Subcutaneous abdominal adipose tissue (tissue), 5 donors: Measurements from ENCODE around the gene ZIC1.

Source experiments
- H3K27ac ChIP-seq: one replicate; pipeline ENCODE4 v1.7.0; 2013; ENCODE audit warnings: low read depth, mild to moderate bottlenecking, inconsistent platforms, low read length, moderate library complexity
- H3K27me3 ChIP-seq, 5 donors: one replicate each; pipeline ENCODE4 v1.7.0; 2013; ENCODE audit warnings: low read length in 5 of 5, inconsistent platforms in 1 of 5; ENCODE audit not compliant: control insufficient read depth in 5 of 5, insufficient read depth in 4 of 5
- H3K36me3 ChIP-seq, 5 donors: one replicate each; pipeline ENCODE4 v1.7.0; 2013; ENCODE audit warnings: low read length in 5 of 5; ENCODE audit not compliant: control insufficient read depth in 5 of 5, insufficient read depth in 5 of 5
- H3K4me1 ChIP-seq, 5 donors: one replicate each; pipeline ENCODE4 v1.7.0; 2013; ENCODE audit warnings: low read length in 5 of 5, mild to moderate bottlenecking in 3 of 5, moderate library complexity in 1 of 5; ENCODE audit not compliant: control insufficient read depth in 5 of 5, insufficient read depth in 5 of 5
- H3K4me3 ChIP-seq, 5 donors: one replicate each; pipeline ENCODE4 v1.7.0; 2013; ENCODE audit warnings: low read length in 5 of 5, low read depth in 1 of 5
- H3K9ac ChIP-seq, 5 donors: one replicate each; pipeline ENCODE4 v1.7.0; 2013; ENCODE audit warnings: low read length in 5 of 5, mild to moderate bottlenecking in 4 of 5, moderate library complexity in 3 of 5
- H3K9me3 ChIP-seq, 5 donors: one replicate each; pipeline ENCODE4 v1.7.0; 2013; ENCODE audit warnings: low read length in 5 of 5; ENCODE audit not compliant: control insufficient read depth in 5 of 5
- donor health status: healthy.
- donor health status: healthy.
- donor health status: healthy.
- donor health status: healthy.
- donor health status: healthy.

Gene ZIC1

GRCh38 chr3:147428754-147429153 lies 19.6 kb downstream of the ZIC1 start:
- no peaks in the 10 kb centered on the region for H3K36me3 ChIP-seq
- no peak overlapping the region for H3K9ac ChIP-seq
- H3K9me3 ChIP-seq = no peaks in the 10 kb centered on the region
- no peak overlapping the region for H3K27ac ChIP-seq
- H3K27me3 ChIP-seq = peaks cover 7 to 19% (median 14%) of the 10 kb centered on the region in 5 donors
- no peak overlapping the region for H3K4me3 ChIP-seq
- H3K4me1 ChIP-seq = peaks cover 0 to 4% (median 0%) of the 10 kb centered on the region in 5 donors

- Histone ChIP-seq H3K27me3 (peaks cover 0 to 7% (median 2%) of the 10 kb centered on the region in 5 donors), H3K4me3 (no peak overlapping the region)
Observed at GRCh38 chr3:147431751-147432150, 22.6 kb downstream of the ZIC1 start.

GRCh38 chr3:147447224-147447623 lies 38.1 kb downstream of the ZIC1 start:
- no peaks in the 10 kb centered on the region for H3K9me3 ChIP-seq
- no peaks in the 10 kb centered on the region for H3K4me1 ChIP-seq
- H3K4me3 ChIP-seq = no peak overlapping the region
- H3K27me3 ChIP-seq = peaks cover 0 to 3% (median 0%) of the 10 kb centered on the region in 5 donors
- no peak overlapping the region for H3K9ac ChIP-seq
- no peaks in the 10 kb centered on the region for H3K36me3 ChIP-seq
- H3K27ac ChIP-seq = no peak overlapping the region

More at GRCh38 chr3:147431751-147432150, 22.6 kb downstream of the ZIC1 start:
- Histone ChIP-seq H3K4me1 (no peaks in the 10 kb centered on the region), H3K9ac (no peak overlapping the region), H3K9me3 (no peaks in the 10 kb centered on the region), H3K36me3 (no peaks in the 10 kb centered on the region), H3K27ac (no peak overlapping the region)

GRCh38 chr3:147449669-147450068 lies 40.5 kb downstream of the ZIC1 start:
- H3K36me3 ChIP-seq = no peaks in the 10 kb centered on the region
- H3K4me1 ChIP-seq = no peaks in the 10 kb centered on the region
- H3K9me3 ChIP-seq = no peaks in the 10 kb centered on the region
- no peak overlapping the region for H3K4me3 ChIP-seq
- H3K9ac ChIP-seq = no peak overlapping the region
- H3K27me3 ChIP-seq = peaks cover 0 to 3% (median 0%) of the 10 kb centered on the region in 5 donors
- H3K27ac ChIP-seq = no peak overlapping the region

GRCh38 chr3:147458995-147459704 lies 50.0 kb downstream of the ZIC1 start:
- no peaks in the 10 kb centered on the region for H3K9me3 ChIP-seq
- H3K9ac ChIP-seq = no peak overlapping the region
- H3K36me3 ChIP-seq = no peaks in the 10 kb centered on the region
- no peaks in the 10 kb centered on the region for H3K27me3 ChIP-seq
- no peak overlapping the region for H3K4me3 ChIP-seq
- H3K27ac ChIP-seq = no peak overlapping the region
- H3K4me1 ChIP-seq = peaks cover 0 to 3% (median 0%) of the 10 kb centered on the region in 5 donors

- Histone ChIP-seq H3K27me3 (no peaks in the 10 kb centered on the region), H3K27ac (no peak overlapping the region), H3K36me3 (no peaks in the 10 kb centered on the region), H3K4me1 (peaks cover 0 to 3% (median 0%) of the 10 kb centered on the region in 5 donors), H3K4me3 (no peak overlapping the region), H3K9me3 (no peaks in the 10 kb centered on the region), H3K9ac (no peak overlapping the region)
Observed at GRCh38 chr3:147462856-147463255, 53.7 kb downstream of the ZIC1 start.
